Stimulated activated CD8-positive, alpha-beta memory T cell treated with anti-CD3 and anti-CD28 coated beads, Interleukin-4, amount 100 ng/mL, for 48 hours (primary cell): ENCODE results near the gene HBA2.
"Not testable (repeated sequence)": the region's sequence is repeated elsewhere in the genome, so short reads cannot be mapped to it uniquely, and the experiment has no call there.

Experiments
- DNase-seq: peaks from one replicate; pipeline ENCODE4 v3.0.0-alpha.2; 2020

HBA2 gene

GRCh38 chr16:172374-172941 lies at the start of gene HBA2:
HBA2 (plus strand) TSS chr16:172876; CDS start chr16:172913, 37 bp downstream.
- DNase-seq = not testable (repeated sequence)

- not testable (repeated sequence) for DNase-seq
Observed at GRCh38 chr16:123558-124350, 48.9 kb upstream of the HBA2 start.

- DNase-seq = no peak
Observed at GRCh38 chr16:125011-125410, 47.7 kb upstream of the HBA2 start.

GRCh38 chr16:129075-129474 lies 43.6 kb upstream of the HBA2 start:
- no peak for DNase-seq

GRCh38 chr16:130533-131173 lies 42.0 kb upstream of the HBA2 start:
- DNase-seq = no peak

- no peak for DNase-seq
Observed at GRCh38 chr16:132120-132519, 40.6 kb upstream of the HBA2 start.

GRCh38 chr16:133716-134115 lies 39.0 kb upstream of the HBA2 start:
- DNase-seq = no peak

- DNase-seq = peak; percentile 55
Observed at GRCh38 chr16:138049-138417, 34.6 kb upstream of the HBA2 start.

- no peak for DNase-seq
Observed at GRCh38 chr16:140175-140857, 32.4 kb upstream of the HBA2 start.

- DNase-seq = no peak
Observed at GRCh38 chr16:142405-142967, 30.2 kb upstream of the HBA2 start.

- no peak for DNase-seq
Observed at GRCh38 chr16:143047-143446, 29.6 kb upstream of the HBA2 start.

GRCh38 chr16:143456-143855 lies 29.2 kb upstream of the HBA2 start:
- no peak for DNase-seq

GRCh38 chr16:144797-145252 lies 27.9 kb upstream of the HBA2 start:
- DNase-seq = no peak

- no peak for DNase-seq
Observed at GRCh38 chr16:146646-147045, 26.0 kb upstream of the HBA2 start.

GRCh38 chr16:149024-149660 lies 23.5 kb upstream of the HBA2 start:
- DNase-seq = no peak

- no peak for DNase-seq
Observed at GRCh38 chr16:152141-153128, 20.2 kb upstream of the HBA2 start, which contains the start of gene HBZ. HBZ (plus strand) TSS chr16:152644; CDS start chr16:152910, 266 bp downstream.

GRCh38 chr16:153129-153521 lies 19.6 kb upstream of the HBA2 start:
- not testable (repeated sequence) for DNase-seq

- DNase-seq = not testable (repeated sequence)
Observed at GRCh38 chr16:153550-154216, 19.0 kb upstream of the HBA2 start.

GRCh38 chr16:154217-155030 lies 18.3 kb upstream of the HBA2 start:
- peak; percentile 43 for DNase-seq

GRCh38 chr16:155031-155398 lies 17.7 kb upstream of the HBA2 start:
- no peak for DNase-seq
